Activated CD4-positive, alpha-beta T cell treated with anti-CD3 and anti-CD28 coated beads, Interleukin-2, amount 10 ng/mL, durations not matched to agents 24 days and 14 days (primary cell): ENCODE measurements around the gene SNX2. TPM values are rescaled to one million over a fixed set of nuclear protein-coding genes. Genes with fewer than 3 reads are reported as not detected.
A peak's percentile ranks its signal among the peaks of the same experiment; 100 is the strongest.

Source experiments
- DNase-seq: peaks from one replicate; pipeline ENCODE4 v3.0.0; 2022
- H3K27ac Mint-ChIP-seq: one replicate; pipeline ENCODE4 v1.8.0; 2022; ENCODE audit warnings: mild to moderate bottlenecking, mixed read lengths
- H3K27me3 Mint-ChIP-seq: one replicate; pipeline ENCODE4 v1.8.0; 2022; ENCODE audit warnings: mixed read lengths
- H3K36me3 Mint-ChIP-seq: one replicate; pipeline ENCODE4 v1.8.0; 2022; ENCODE audit warnings: low read depth, mild to moderate bottlenecking, mixed read lengths
- H3K4me1 Mint-ChIP-seq: one replicate; pipeline ENCODE4 v1.8.0; 2021; ENCODE audit warnings: mixed read lengths
- H3K4me3 Mint-ChIP-seq: one replicate; pipeline ENCODE4 v1.8.0; 2022; ENCODE audit warnings: mild to moderate bottlenecking, moderate library complexity, mixed read lengths
- H3K9me3 Mint-ChIP-seq: one replicate; pipeline ENCODE4 v1.8.0; 2021; ENCODE audit warnings: mixed read lengths
- intact Hi-C: fragments of 100-400 bp; cut with micrococcal nuclease; formaldehyde crosslinking; loops from one replicate; pipeline ENCODE4 v1.15.1; 2023
- total RNA-seq: library from RNA; stranded (reverse); gene quantifications from 2 replicates; pipeline ENCODE4 v1.2.3, GENCODE V29; 2022

SNX2 gene
- 33.8 and 36.5 TPM in 2 replicates for total RNA-seq

GRCh38 chr5:122774861-122775549, at the start of gene SNX2:
Gene SNX2, plus strand, starts transcription at chr5:122775080. Its CDS starts 24 bp downstream, at chr5:122775104.
- Mint-ChIP-seq H3K4me3 (peak within 1 kb of the TSS; percentile 94), H3K27ac (peak within 1 kb of the TSS; percentile 86), H3K9me3 (no peaks in the 10 kb centered on the region), H3K27me3 (peaks cover 23% of the 10 kb centered on the region), H3K36me3 (peaks cover 2% of the 10 kb centered on the region), H3K4me1 (peaks cover 16% of the 10 kb centered on the region)
- intact Hi-C loops, result loop anchor here (1.0 to 10.0 kb wide), 2 partner anchors 70 to 840 kb away; partner anchors contain the start of gene SNX24
- DNase-seq, result peak; percentile 95

- H3K9me3 Mint-ChIP-seq, result no peaks in the 10 kb centered on the region
- intact Hi-C loops, result no loop called here
- H3K27ac Mint-ChIP-seq, result no peak overlapping the region
These were observed 47.8 kb upstream of the SNX2 start for GRCh38 chr5:122727112-122727541.

GRCh38 chr5:122730037-122730436, 44.8 kb upstream of the SNX2 start:
- intact Hi-C loops, result no loop called here
- no peak overlapping the region for H3K4me3 Mint-ChIP-seq
- no peak for DNase-seq
- no peaks in the 10 kb centered on the region for H3K36me3 Mint-ChIP-seq
- no peak overlapping the region for H3K27ac Mint-ChIP-seq
- no peaks in the 10 kb centered on the region for H3K9me3 Mint-ChIP-seq
- no peaks in the 10 kb centered on the region for H3K4me1 Mint-ChIP-seq
- peaks cover 9% of the 10 kb centered on the region for H3K27me3 Mint-ChIP-seq

More at GRCh38 chr5:122727112-122727541, 47.8 kb upstream of the SNX2 start:
- peaks cover 2% of the 10 kb centered on the region for H3K4me1 Mint-ChIP-seq
- H3K4me3 Mint-ChIP-seq, result no peak overlapping the region
- H3K36me3 Mint-ChIP-seq, result no peaks in the 10 kb centered on the region
- DNase-seq, result peak; percentile 4
- H3K27me3 Mint-ChIP-seq, result peaks cover 8% of the 10 kb centered on the region

GRCh38 chr5:122730456-122730855, 44.4 kb upstream of the SNX2 start:
- H3K27me3 Mint-ChIP-seq, result peaks cover 9% of the 10 kb centered on the region
- H3K4me3 Mint-ChIP-seq, result no peak overlapping the region
- no peaks in the 10 kb centered on the region for H3K4me1 Mint-ChIP-seq
- no peak overlapping the region for H3K27ac Mint-ChIP-seq
- no peaks in the 10 kb centered on the region for H3K9me3 Mint-ChIP-seq
- no peak for DNase-seq
- intact Hi-C loops, result no loop called here
- H3K36me3 Mint-ChIP-seq, result no peaks in the 10 kb centered on the region

- peaks cover 5% of the 10 kb centered on the region for H3K27me3 Mint-ChIP-seq
- no peaks in the 10 kb centered on the region for H3K9me3 Mint-ChIP-seq
- no peak overlapping the region for H3K4me3 Mint-ChIP-seq
- no peak overlapping the region for H3K27ac Mint-ChIP-seq
- no peaks in the 10 kb centered on the region for H3K4me1 Mint-ChIP-seq
- intact Hi-C loops, result no loop called here
- no peaks in the 10 kb centered on the region for H3K36me3 Mint-ChIP-seq
- peak; percentile 15 for DNase-seq
These were observed 38.6 kb upstream of the SNX2 start for GRCh38 chr5:122736086-122736845.

GRCh38 chr5:122738088-122738487, 36.8 kb upstream of the SNX2 start:
- Mint-ChIP-seq H3K27me3 (peaks cover 6% of the 10 kb centered on the region), H3K36me3 (no peaks in the 10 kb centered on the region), H3K27ac (no peak overlapping the region), H3K4me1 (no peaks in the 10 kb centered on the region), H3K4me3 (no peak overlapping the region), H3K9me3 (no peaks in the 10 kb centered on the region)
- DNase-seq, result no peak
- intact Hi-C loops, result no loop called here

GRCh38 chr5:122741681-122742080, 33.2 kb upstream of the SNX2 start:
- Mint-ChIP-seq H3K4me3 (no peak overlapping the region), H3K9me3 (no peaks in the 10 kb centered on the region), H3K36me3 (no peaks in the 10 kb centered on the region), H3K27ac (no peak overlapping the region), H3K27me3 (peaks cover 6% of the 10 kb centered on the region), H3K4me1 (no peaks in the 10 kb centered on the region)
- no peak for DNase-seq
- intact Hi-C loops, result no loop called here

GRCh38 chr5:122743261-122743660, 31.6 kb upstream of the SNX2 start:
- H3K4me1 Mint-ChIP-seq, result no peaks in the 10 kb centered on the region
- no peak overlapping the region for H3K4me3 Mint-ChIP-seq
- H3K9me3 Mint-ChIP-seq, result no peaks in the 10 kb centered on the region
- no peak overlapping the region for H3K27ac Mint-ChIP-seq
- peaks cover 6% of the 10 kb centered on the region for H3K27me3 Mint-ChIP-seq
- H3K36me3 Mint-ChIP-seq, result no peaks in the 10 kb centered on the region
- intact Hi-C loops, result no loop called here
- no peak for DNase-seq

GRCh38 chr5:122745597-122745996, 29.3 kb upstream of the SNX2 start:
- Mint-ChIP-seq H3K27ac (no peak overlapping the region), H3K9me3 (no peaks in the 10 kb centered on the region), H3K36me3 (no peaks in the 10 kb centered on the region), H3K4me1 (no peaks in the 10 kb centered on the region), H3K27me3 (peaks cover 6% of the 10 kb centered on the region), H3K4me3 (no peak overlapping the region)
- DNase-seq, result no peak
- intact Hi-C loops, result no loop called here

GRCh38 chr5:122749886-122750285, 25.0 kb upstream of the SNX2 start:
- Mint-ChIP-seq H3K9me3 (no peaks in the 10 kb centered on the region), H3K4me3 (no peak overlapping the region), H3K4me1 (no peaks in the 10 kb centered on the region), H3K27ac (no peak overlapping the region), H3K27me3 (peaks cover 7% of the 10 kb centered on the region), H3K36me3 (no peaks in the 10 kb centered on the region)
- DNase-seq, result no peak
- intact Hi-C loops, result no loop called here

GRCh38 chr5:122751293-122751782, 23.5 kb upstream of the SNX2 start:
- H3K9me3 Mint-ChIP-seq, result no peaks in the 10 kb centered on the region
- H3K27me3 Mint-ChIP-seq, result peaks cover 7% of the 10 kb centered on the region

GRCh38 chr5:122753500-122753899, 21.4 kb upstream of the SNX2 start:
- Mint-ChIP-seq H3K27ac (no peak overlapping the region), H3K4me3 (no peak overlapping the region), H3K9me3 (no peaks in the 10 kb centered on the region), H3K4me1 (peaks cover 11% of the 10 kb centered on the region), H3K36me3 (no peaks in the 10 kb centered on the region), H3K27me3 (peaks cover 7% of the 10 kb centered on the region)
- intact Hi-C loops, result no loop called here
- DNase-seq, result no peak

More at GRCh38 chr5:122751293-122751782, 23.5 kb upstream of the SNX2 start:
- Mint-ChIP-seq H3K27ac (no peak overlapping the region), H3K4me3 (no peak overlapping the region), H3K36me3 (no peaks in the 10 kb centered on the region), H3K4me1 (peaks cover 6% of the 10 kb centered on the region)
- intact Hi-C loops, result no loop called here
- no peak for DNase-seq

- Mint-ChIP-seq H3K36me3 (no peaks in the 10 kb centered on the region), H3K4me1 (peaks cover 13% of the 10 kb centered on the region), H3K9me3 (no peaks in the 10 kb centered on the region), H3K27ac (peak overlapping the region; percentile 34), H3K27me3 (peaks cover 7% of the 10 kb centered on the region), H3K4me3 (no peak overlapping the region)
- intact Hi-C loops, result no loop called here
- no peak for DNase-seq
These were observed 19.1 kb upstream of the SNX2 start for GRCh38 chr5:122755783-122756182.

GRCh38 chr5:122756264-122756911, 18.5 kb upstream of the SNX2 start:
- DNase-seq, result no peak
- Mint-ChIP-seq H3K27me3 (peaks cover 4% of the 10 kb centered on the region), H3K4me3 (no peak overlapping the region), H3K9me3 (no peaks in the 10 kb centered on the region), H3K4me1 (peaks cover 13% of the 10 kb centered on the region), H3K36me3 (no peaks in the 10 kb centered on the region), H3K27ac (no peak overlapping the region)
- intact Hi-C loops, result no loop called here
